K562 (cell line): ENCODE measurements around the gene PDGFRA. TPM values are rescaled to one million over a fixed set of nuclear protein-coding genes. Genes with fewer than 3 reads are reported as not detected.

Experiments
- ATAC-seq: fragments of 200-7000 bp; cut with Tn5 transposase; 3 replicates; pipeline ENCODE4 v1.9.1; 2020; ENCODE audit warnings: moderate library complexity
- BruUV-seq: library from RNA; stranded (reverse); fragments of 400-500 nt; replicated peaks from 2 replicates; lab custom pipeline; 2021; lab: Mats Ljungman, UMichigan
- CTCF ChIA-PET: fragments of 300-600 bp; formaldehyde crosslinking; extraction: SDS; loops from one replicate; lab custom pipeline; 2021; ENCODE audit warnings: low intra/inter-chr PET ratio; lab: Yijun Ruan, JAX
- POLR2A ChIA-PET: fragments of 300-600, 350-650 bp; sonication (Branson Sonifier 250); formaldehyde crosslinking; extraction: SDS; loops from one replicate; lab custom pipeline; 2021; ENCODE audit warnings: antibody characterized with exemption, inconsistent platforms; lab: Yijun Ruan, JAX
- DNase-seq, 4 experiments: peaks; one replicate each; pipeline versions ENCODE4 v3.0.0 to v3.0.0-alpha.2; 2011 to 2018; ENCODE audit warnings: low spot score in 3 of 4, mixed read lengths in 3 of 4; ENCODE audit errors: extremely low read depth in 1 of 4
- FAIRE-seq: peaks from 2 replicates; lab custom pipeline; 2011; peaks lifted over from hg19 to GRCh38; lab: Jason Lieb, UNC
- H2AFZ ChIP-seq: 2 replicates; pipeline ENCODE4 v1.6.0; 2011; ENCODE audit warnings: low read depth, low read length, control low read depth, inconsistent platforms
- H3K27ac ChIP-seq: fragments of 200-600 bp; 3 replicates; pipeline ENCODE4 v1.8.0; 2011; ENCODE audit warnings: low read depth, mild to moderate bottlenecking, control low read depth, inconsistent platforms, low read length, moderate library complexity, mixed read lengths; ENCODE audit errors: extremely low read depth
- H3K27me3 ChIP-seq, 2 experiments: fragments of 300-600 bp in 1 of 2; 2 replicates in 1 of 2; 3 replicates in 1 of 2; pipeline versions ENCODE4 v1.6.0 to v1.8.0; 2011; ENCODE audit warnings: inconsistent platforms in 2 of 2, low read length in 2 of 2, mild to moderate bottlenecking in 1 of 2, mixed read lengths in 1 of 2, moderate library complexity in 1 of 2; ENCODE audit not compliant: control insufficient read depth in 2 of 2, insufficient read depth in 2 of 2
- H3K36me3 ChIP-seq: fragments of 300-600 bp; 3 replicates; pipeline ENCODE4 v1.8.0; 2011; ENCODE audit warnings: mild to moderate bottlenecking, low read length, inconsistent platforms; ENCODE audit not compliant: control insufficient read depth, insufficient read depth
- H3K4me1 ChIP-seq, 2 experiments: fragments of 200-600 bp in 1 of 2; replicated peaks in 1 of 2; 2 replicates in 1 of 2; 3 replicates in 1 of 2; pipeline versions ENCODE4 v1.5.1 to v1.8.0; 2011; ENCODE audit warnings: inconsistent platforms in 2 of 2, low read length in 2 of 2, mild to moderate bottlenecking in 1 of 2, mixed read lengths in 1 of 2, moderate library complexity in 1 of 2; ENCODE audit not compliant: control insufficient read depth in 2 of 2, insufficient read depth in 2 of 2
- H3K4me2 ChIP-seq: 2 replicates; pipeline ENCODE4 v1.6.1; 2011; ENCODE audit warnings: low read length, control low read depth, inconsistent platforms, mixed read lengths; ENCODE audit not compliant: insufficient read depth
- H3K4me3 ChIP-seq: fragments of 200-600 bp; sonication (generic), shearing (Covaris generic); 2 replicates; pipeline ENCODE4 v1.5.1; 2016; ENCODE audit warnings: control low read depth, inconsistent platforms
- H3K79me2 ChIP-seq: fragments of 200-600 bp; 3 replicates; pipeline ENCODE4 v1.8.0; 2011; ENCODE audit warnings: low read length, inconsistent platforms; ENCODE audit not compliant: control insufficient read depth, insufficient read depth
- H3K9ac ChIP-seq, 2 experiments: 2 replicates each; pipeline versions ENCODE4 v1.6.0 to v1.6.1; 2011; ENCODE audit warnings: low read depth in 2 of 2, low read length in 2 of 2, control low read depth in 1 of 2, inconsistent platforms in 1 of 2, mild to moderate bottlenecking in 1 of 2, mixed read lengths in 1 of 2; ENCODE audit not compliant: insufficient read depth in 1 of 2
- H3K9me1 ChIP-seq: one replicate; pipeline ENCODE4 v1.6.0; 2011; ENCODE audit warnings: inconsistent platforms, mild to moderate bottlenecking, low read length, moderate library complexity; ENCODE audit not compliant: control insufficient read depth, insufficient read depth
- H3K9me3 ChIP-seq: replicated peaks from 2 replicates; pipeline ENCODE4 v1.5.1; 2011; ENCODE audit warnings: low read depth, low read length, inconsistent platforms; ENCODE audit not compliant: control insufficient read depth, insufficient read depth
- H4K20me1 ChIP-seq: replicated peaks from 2 replicates; pipeline ENCODE4 v1.6.1; 2011; ENCODE audit warnings: low read length, inconsistent platforms, mixed read lengths; ENCODE audit not compliant: control insufficient read depth, insufficient read depth
- ARID2 ChIP-seq: fragments of 450-650 bp; IDR thresholded peaks from 2 replicates; pipeline ENCODE4 v1.6.1; 2017; ENCODE audit warnings: antibody characterized with exemption, mild to moderate bottlenecking
- CC2D1A ChIP-seq: fragments of 450-650 bp; IDR thresholded peaks from 2 replicates; pipeline ENCODE4 v1.6.1; 2017; ENCODE audit warnings: mild to moderate bottlenecking
- CTBP1 ChIP-seq: fragments of 450-650 bp; IDR thresholded peaks from 2 replicates; pipeline ENCODE4 v1.6.1; 2016; ENCODE audit warnings: borderline replicate concordance
- CTCF ChIP-seq, 3 experiments: IDR thresholded peaks in 2 of 3; conservative IDR thresholded peaks in 1 of 3; 2 replicates each; pipeline ENCODE4 v1.5.1; 2011 to 2012; ENCODE audit warnings: low read length in 3 of 3, mild to moderate bottlenecking in 3 of 3, control low read depth in 2 of 3, improper control_type of control experiment in 1 of 3, inconsistent platforms in 1 of 3, low read depth in 1 of 3, mixed read lengths in 1 of 3, moderate library complexity in 1 of 3; ENCODE audit not compliant: insufficient read depth in 2 of 3
- DDX20 ChIP-seq: fragments of 450-650 bp; IDR thresholded peaks from 2 replicates; pipeline ENCODE4 v1.6.1; 2016; ENCODE audit warnings: missing genetic modification characterization, low read depth, mild to moderate bottlenecking, missing compliant biosample characterization, moderate library complexity
- GATAD2B ChIP-seq: fragments of 450-650 bp; IDR thresholded peaks from 2 replicates; pipeline ENCODE4 v1.6.1; 2017; ENCODE audit warnings: mild to moderate bottlenecking, borderline replicate concordance
- JUN ChIP-seq, 2 experiments: sonication (generic) in 1 of 2; formaldehyde crosslinking in 1 of 2; IDR thresholded peaks; 2 replicates each; pipeline versions ENCODE4 v1.6.1 to v1.8.0; 2012 to 2022; ENCODE audit warnings: borderline replicate concordance in 2 of 2, mild to moderate bottlenecking in 2 of 2, improper control_type of control experiment in 1 of 2, low read depth in 1 of 2, low read length in 1 of 2, missing genetic modification reagents in 1 of 2
- KDM2B ChIP-seq: fragments of 250-450 bp; sonication (Bioruptor Pico); IDR thresholded peaks from 2 replicates; pipeline ENCODE4 v1.8.0; 2021; ENCODE audit warnings: mild to moderate bottlenecking, moderate library complexity
- NFATC3 ChIP-seq: fragments of 450-650 bp; IDR thresholded peaks from 2 replicates; pipeline ENCODE4 v1.6.1; 2017; ENCODE audit warnings: mild to moderate bottlenecking
- PRDM10 ChIP-seq: fragments of 450-650 bp; IDR thresholded peaks from 2 replicates; pipeline ENCODE4 v1.6.1; 2018; ENCODE audit not compliant: partially characterized antibody
- SOX6 ChIP-seq: fragments of 450-650 bp; IDR thresholded peaks from 2 replicates; pipeline ENCODE4 v1.6.1; 2014; ENCODE audit warnings: mild to moderate bottlenecking
- USF1 ChIP-seq: sonication (generic); formaldehyde crosslinking; IDR thresholded peaks from 2 replicates; pipeline ENCODE4 v1.9.0; 2022; ENCODE audit warnings: mild to moderate bottlenecking, missing genetic modification reagents
- ZNF41 ChIP-seq: fragments of 250-450 bp; sonication (Bioruptor Pico); conservative IDR thresholded peaks from 2 replicates; pipeline ENCODE4 v1.4.0; 2020; ENCODE audit warnings: mild to moderate bottlenecking
- ZNF764 ChIP-seq: fragments of 250-450 bp; sonication (Bioruptor Pico); IDR thresholded peaks from 2 replicates; pipeline ENCODE4 v1.4.0; 2020; ENCODE audit warnings: low read depth, mild to moderate bottlenecking, moderate library complexity
- WGBS: fragments of 100-300 bp; shearing (Covaris generic); methylation state at CpG from one replicate; pipeline ENCODE4 v1.1.6; 2016; ENCODE audit warnings: low coverage, mixed read lengths; ENCODE audit not compliant: insufficient coverage; ENCODE audit errors: missing lambda C conversion rate; 5-methylcytosine and 5-hydroxymethylcytosine counted together
- in situ Hi-C: fragments of 300-500 bp; cut with MboI; formaldehyde crosslinking; loops from 4 replicates; pipeline ENCODE4 v1.15.0; 2018; ENCODE audit warnings: inconsistent platforms, mixed read lengths
- intact Hi-C: fragments of 100-400 bp; cut with micrococcal nuclease; formaldehyde crosslinking; loops from 2 replicates; pipeline ENCODE4 v1.14.2; 2022
- polyA plus RNA-seq, 8 experiments: library from polyadenylated mRNA; depleted of rRNA in 4 of 8; stranded (reverse) in 5 of 8; unstranded in 3 of 8; fragments of >200 nt; fragmentation: Nextera tagmentation in 2 of 8; fragmentation: Illumina TruSeq in 1 of 8; extraction: Ambion mirVana in 2 of 8; extraction: Trizol in 1 of 8; gene quantifications; 2 replicates each; pipeline versions ENCODE4 v1.2.1 to v1.2.3, GENCODE V29; 2011 to 2014; ENCODE audit warnings: inconsistent platforms in 1 of 8, missing spikeins in 1 of 8
- total RNA-seq, 7 experiments: library from RNA; depleted of rRNA in 6 of 7; stranded (reverse); fragments of >200 nt in 6 of 7; fragmentation: Illumina TruSeq in 2 of 7; extraction: Trizol in 2 of 7; gene quantifications; 2 replicates each; pipeline versions ENCODE4 v1.2.1 to v1.2.3, GENCODE V29; 2011 to 2021; ENCODE audit warnings: low replicate concordance in 1 of 7

Gene PDGFRA
- total and polyA plus RNA-seq, 9 of the 15 experiments (the other 6 are each of a cell fraction or from before 2014, with no cell fraction given) = 0.40 TPM; not detected in 8

GRCh38 chr4:54322818-54323417 lies 93.8 kb downstream of the PDGFRA start:
- peaks cover 0 to 11% of the 10 kb centered on the region in 2 experiments; a peak in 3 of 5 replicates for H3K27me3 ChIP-seq
- ChIA-PET POLR2A (no interaction called here), CTCF (interaction anchor here (0.6 to 3.7 kb wide), 9 partner anchors 107 to 999 kb away, joined by 3 to 22 read pairs (median 3); no protein-coding TSS in a partner anchor)
- BruUV-seq = no TSS peak
- FAIRE-seq (peak; percentile 89), DNase-seq (peak; percentile 64 to 78 (median 70)), ATAC-seq (peak; percentile 95)
- intact Hi-C loops (loop anchor here (2.0 kb wide), 3 partner anchors 110 to 638 kb away; no protein-coding TSS in a partner anchor), in situ Hi-C loops (loop anchor here (25.0 kb wide), 1 partner anchor 989 kb away; no protein-coding TSS in a partner anchor)
- no peak overlapping the region for H3K4me2 ChIP-seq
- H3K36me3 ChIP-seq = no peaks in the 10 kb centered on the region
- H2AFZ ChIP-seq = no peak overlapping the region
- H3K9me3 ChIP-seq = no peaks in the 10 kb centered on the region
- H3K9me1 ChIP-seq = no peaks in the 10 kb centered on the region
- H3K4me3 ChIP-seq = no peak overlapping the region
- H4K20me1 ChIP-seq = no peaks in the 10 kb centered on the region
- no peaks in the 10 kb centered on the region for H3K4me1 ChIP-seq
- H3K27ac ChIP-seq = no peak overlapping the region
- 12% methylated on average over 10 of the region's 10 CpGs for WGBS
- H3K9ac ChIP-seq = no peak overlapping the region
- no peaks in the 10 kb centered on the region for H3K79me2 ChIP-seq
- TF ChIP-seq CC2D1A (peak; percentile 72; the same call in 1 of the 2 replicates), DDX20 (tag) (no peak), ARID2 (peak; percentile 81), JUN (IDR thresholded peaks at IDR 0.05; ENCODE audit: borderline replicate concordance, low read depth, low read length) (no peak), JUN (CRISPR knock-in tag; IDR thresholded peaks at IDR 0.05; ENCODE audit: borderline replicate concordance) (no peak), PRDM10 (no peak), CTBP1 (0 out of 2 replicates have a peak, but pooled peaks have one; percentile 20), NFATC3 (no peak), KDM2B (CRISPR knock-in tag) (no peak), ZNF41 (CRISPR knock-in tag) (no peak), ZNF764 (CRISPR knock-in tag) (no peak), USF1 (no peak), SOX6 (peak; percentile 49; the same call in 1 of the 2 replicates), CTCF (IDR thresholded peaks at IDR 0.05 in 2 of 3, conservative IDR thresholded peaks at IDR 0.05 in 1 of 3; ENCODE audit: insufficient read depth in 2 of 3, low read depth in 1 of 3, low read length in 3 of 3) (peak; percentile 74 to 79 (median 76)), GATAD2B (no peak)
